ENCODE measurements around the gene ARX. TPM values are rescaled to one million over a fixed set of nuclear protein-coding genes. Genes with fewer than 3 reads are reported as not detected.

The ARX gene
- total RNA-seq: 1 to 10 TPM in 1 of 3 donors, under 1 TPM in 2; 0.13 to 1.0 (median 0.63) TPM
- long read RNA-seq, donor 1: 0 reads
- long read RNA-seq, donor 2: 0 reads

- DNase-seq (peak in 2 of 3 donors; percentile 60 to 67), ATAC-seq (peak; percentile 85)
- H3K9me3 ChIP-seq: no peaks in the 10 kb centered on the region
- TF ChIP-seq, protein P1, sequence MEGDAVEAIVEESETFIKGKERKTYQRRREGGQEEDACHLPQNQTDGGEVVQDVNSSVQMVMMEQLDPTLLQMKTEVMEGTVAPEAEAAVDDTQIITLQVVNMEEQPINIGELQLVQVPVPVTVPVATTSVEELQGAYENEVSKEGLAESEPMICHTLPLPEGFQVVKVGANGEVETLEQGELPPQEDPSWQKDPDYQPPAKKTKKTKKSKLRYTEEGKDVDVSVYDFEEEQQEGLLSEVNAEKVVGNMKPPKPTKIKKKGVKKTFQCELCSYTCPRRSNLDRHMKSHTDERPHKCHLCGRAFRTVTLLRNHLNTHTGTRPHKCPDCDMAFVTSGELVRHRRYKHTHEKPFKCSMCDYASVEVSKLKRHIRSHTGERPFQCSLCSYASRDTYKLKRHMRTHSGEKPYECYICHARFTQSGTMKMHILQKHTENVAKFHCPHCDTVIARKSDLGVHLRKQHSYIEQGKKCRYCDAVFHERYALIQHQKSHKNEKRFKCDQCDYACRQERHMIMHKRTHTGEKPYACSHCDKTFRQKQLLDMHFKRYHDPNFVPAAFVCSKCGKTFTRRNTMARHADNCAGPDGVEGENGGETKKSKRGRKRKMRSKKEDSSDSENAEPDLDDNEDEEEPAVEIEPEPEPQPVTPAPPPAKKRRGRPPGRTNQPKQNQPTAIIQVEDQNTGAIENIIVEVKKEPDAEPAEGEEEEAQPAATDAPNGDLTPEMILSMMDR (IDR thresholded peaks at IDR 0.05): no peak
- intact Hi-C loops (cut with DNase I, micrococcal nuclease): no loop called here
- H3K4me3 ChIP-seq: no peak within 1 kb of the TSS
- peaks cover 4% of the 10 kb centered on the region for H3K4me1 ChIP-seq (ENCODE audit: low read depth)
- H3K36me3 ChIP-seq (ENCODE audit: low read depth): no peaks in the 10 kb centered on the region
Measured at GRCh38 chrX:25015486-25016360, at the start of gene ARX. ARX (minus strand) TSS chrX:25015965; CDS start chrX:25015737, 228 bp downstream.

DNA sequence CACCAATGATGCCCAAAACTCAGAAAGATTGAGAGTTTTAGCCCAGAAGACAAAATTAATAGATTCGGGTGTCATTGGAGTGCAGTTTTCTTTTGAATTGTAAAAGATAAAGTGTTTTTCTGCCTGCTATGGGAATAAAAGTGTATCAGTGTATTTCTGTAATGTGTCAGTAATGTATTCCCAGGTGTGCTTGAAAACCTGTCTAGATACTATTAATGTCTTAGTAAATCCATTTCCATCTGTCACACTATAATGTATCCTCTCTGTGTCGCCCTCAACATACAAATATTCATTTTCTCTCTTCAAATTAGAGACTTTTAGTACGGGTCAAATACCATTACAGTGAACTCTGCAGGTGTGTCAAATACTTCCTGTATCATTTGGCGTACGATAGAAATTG is 43.5 kb upstream of the ARX start:
- DNase-seq: no peak

GRCh38 chrX:25052798-25053534 is 37.2 kb upstream of the ARX start:
- TF ChIP-seq, protein P1 (IDR thresholded peaks at IDR 0.05): no peak
- DNase-seq (no peak), ATAC-seq (no peak)
- no peaks in the 10 kb centered on the region for H3K9me3 ChIP-seq
- H3K4me1 ChIP-seq (ENCODE audit: low read depth): no peaks in the 10 kb centered on the region
- H3K36me3 ChIP-seq (ENCODE audit: low read depth): no peaks in the 10 kb centered on the region
- intact Hi-C loops (cut with DNase I, micrococcal nuclease): no loop called here
- no peak overlapping the region for H3K4me3 ChIP-seq

More for the DNA sequence above, 43.5 kb upstream of the ARX start:
- intact Hi-C loops (cut with DNase I, micrococcal nuclease): no loop called here
- H3K9me3 ChIP-seq: no peaks in the 10 kb centered on the region
- TF ChIP-seq, protein P1 (IDR thresholded peaks at IDR 0.05): no peak
- H3K4me3 ChIP-seq: no peak overlapping the region
- ATAC-seq: no peak
- H3K36me3 ChIP-seq (ENCODE audit: low read depth): no peaks in the 10 kb centered on the region
- H3K4me1 ChIP-seq (ENCODE audit: low read depth): no peaks in the 10 kb centered on the region

GRCh38 chrX:25049971-25050370 is 34.2 kb upstream of the ARX start:
- no peak for ATAC-seq
- Histone ChIP-seq H3K4me1 (ENCODE audit: low read depth) (no peaks in the 10 kb centered on the region), H3K9me3 (no peaks in the 10 kb centered on the region), H3K4me3 (no peak overlapping the region), H3K36me3 (ENCODE audit: low read depth) (no peaks in the 10 kb centered on the region)
- no peak for DNase-seq
- intact Hi-C loops (cut with DNase I, micrococcal nuclease): no loop called here
- TF ChIP-seq, protein P1 (IDR thresholded peaks at IDR 0.05): no peak

- ATAC-seq (no peak), DNase-seq (no peak)
- Histone ChIP-seq H3K4me3 (no peak overlapping the region), H3K9me3 (no peaks in the 10 kb centered on the region), H3K36me3 (ENCODE audit: low read depth) (no peaks in the 10 kb centered on the region), H3K4me1 (ENCODE audit: low read depth) (no peaks in the 10 kb centered on the region)
- TF ChIP-seq, protein P1 (IDR thresholded peaks at IDR 0.05): no peak
- intact Hi-C loops (cut with DNase I, micrococcal nuclease): no loop called here
Measured at GRCh38 chrX:25049357-25049756, 33.6 kb upstream of the ARX start.
